NCI-H1436 (cell line): Measurements from ENCODE around the gene SMIM27.
"Not testable (repeated sequence)": the region's sequence is repeated elsewhere in the genome, so short reads cannot be mapped to it uniquely, and the experiment has no call there.

ENCODE experiments used
- DNase-seq: peaks from one replicate; lab custom pipeline; 2025; lab: John Stamatoyannopoulos, UW

Gene SMIM27

GRCh38 chr9:32596936-32597335 is 44.8 kb downstream of the SMIM27 start:
- no peak for DNase-seq

GRCh38 chr9:32599021-32599420 is 46.9 kb downstream of the SMIM27 start:
- not testable (repeated sequence) for DNase-seq
